ENCODE data around the gene ZDHHC11B. TPM values are rescaled to one million over a fixed set of nuclear protein-coding genes. Genes with fewer than 3 reads are reported as not detected.

Gene ZDHHC11B
- total RNA-seq, 1 experiment from 2014 or later = 1.4 TPM

- Mint-ChIP-seq H3K4me3 (no peak overlapping the region), H3K36me3 (ENCODE audit: insufficient read depth in 1 of 3, low read depth in 3 of 3) (peaks cover 30 to 62% (median 61%) of the 10 kb centered on the region in 3 experiments), H3K27ac (no peak overlapping the region), H3K9me3 (no peaks in the 10 kb centered on the region), H3K4me1 (no peaks in the 10 kb centered on the region), H3K27me3 (ENCODE audit: low read depth) (no peaks in the 10 kb centered on the region)
- no peak overlapping the region for H2AK5ac ChIP-seq (ENCODE audit: insufficient read length, low read length)
- no peak overlapping the region for H2BK12ac ChIP-seq (ENCODE audit: insufficient read length, low read depth, low read length)
- H3K14ac ChIP-seq (ENCODE audit: insufficient read depth, low read length) = no peak overlapping the region
- no peaks in the 10 kb centered on the region for H3K4me1 ChIP-seq (ENCODE audit: insufficient read depth, low read length)
- no peaks in the 10 kb centered on the region for H3K23me2 ChIP-seq (ENCODE audit: insufficient read length, low read depth, low read length, poor library complexity, severe bottlenecking)
- no peaks in the 10 kb centered on the region for H3K9me3 ChIP-seq (ENCODE audit: control insufficient read depth, low read depth, low read length)
- no peak overlapping the region for H3K56ac ChIP-seq (ENCODE audit: insufficient read length, low read depth, low read length)
- H2BK120ac ChIP-seq (ENCODE audit: low read depth, low read length, poor library complexity, severe bottlenecking) = no peak overlapping the region
- H4K5ac ChIP-seq (ENCODE audit: insufficient read length, low read depth, low read length) = no peak overlapping the region
- DNase-seq = no peak
- WGBS (ENCODE audit: extremely low coverage, insufficient read length, low lambda C conversion rate) = no CpG with 5 or more reads among the region's 56 CpGs
- H3K4ac ChIP-seq (ENCODE audit: low read depth, low read length) = no peak overlapping the region
- no peak overlapping the region for H3K4me2 ChIP-seq (ENCODE audit: insufficient read depth, insufficient read length, low read length)
- H4K8ac ChIP-seq (replicated peaks; ENCODE audit: insufficient read length, low read depth, low read length) = no peak overlapping the region
- no peak for TF ChIP-seq CTCF (conservative IDR thresholded peaks at IDR 0.05)
- H2BK20ac ChIP-seq (ENCODE audit: low read depth, low read length, poor library complexity, severe bottlenecking) = no peak overlapping the region
- no peaks in the 10 kb centered on the region for H4K20me1 ChIP-seq (ENCODE audit: control insufficient read depth, insufficient read depth, insufficient read length)
- no peak overlapping the region for H3K27ac ChIP-seq (ENCODE audit: insufficient read length, low read depth, low read length)
- H2AFZ ChIP-seq (ENCODE audit: low read length) = no peak overlapping the region
- no peak overlapping the region for H2BK5ac ChIP-seq (ENCODE audit: insufficient read length, low read length)
- H3K23ac ChIP-seq (ENCODE audit: insufficient read length, low read depth, low read length) = no peak overlapping the region
- no peak overlapping the region for H4K91ac ChIP-seq (ENCODE audit: insufficient read length, low read depth, low read length)
- H3T11ph ChIP-seq (ENCODE audit: low read length) = no peak overlapping the region
- no peak overlapping the region for H3K18ac ChIP-seq (ENCODE audit: insufficient read length, low read depth, low read length)
- H3K9ac ChIP-seq (ENCODE audit: extremely low read depth, insufficient read length, low read length) = no peak overlapping the region
- no peaks in the 10 kb centered on the region for H3K79me1 ChIP-seq (ENCODE audit: insufficient read depth, low read depth, low read length, poor library complexity, severe bottlenecking)
- H3K79me2 ChIP-seq (ENCODE audit: insufficient read depth, low read length) = no peaks in the 10 kb centered on the region
- no peaks in the 10 kb centered on the region for H3K27me3 ChIP-seq (ENCODE audit: insufficient read depth, low read length)
- H2BK15ac ChIP-seq (ENCODE audit: low read depth, low read length) = no peak overlapping the region
Measured at GRCh38 chr5:662751-663435, 121.6 kb downstream of the ZDHHC11B start.
